ENCODE measurements around the gene DUSP5.
A peak's percentile ranks its signal among the peaks of the same experiment; 100 is the strongest.

DUSP5 gene

DNA sequence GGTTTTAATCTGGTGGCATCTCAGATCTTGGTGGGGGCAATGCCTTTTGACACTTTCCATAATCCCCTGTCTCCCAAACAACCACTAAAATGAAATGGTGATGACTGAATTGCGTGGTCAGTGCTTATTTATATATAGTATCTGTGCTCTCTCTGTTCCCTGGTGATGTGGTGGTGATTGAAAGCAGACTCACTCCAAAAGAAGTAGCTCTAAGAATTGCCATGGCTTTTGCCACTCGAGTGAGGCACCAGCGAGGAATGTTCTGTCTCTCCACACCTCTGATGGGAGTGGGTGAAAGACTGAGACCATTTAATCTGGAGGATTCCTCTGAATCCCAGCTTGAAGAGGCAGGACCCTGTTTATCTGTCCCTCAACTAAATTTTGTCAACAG is 2.8 kb downstream of the DUSP5 start:
- H3K4me3 ChIP-seq (ENCODE audit: control insufficient read depth, low read depth, low read length), result peak overlapping the region; percentile 93
- peak; percentile 89 for DNase-seq (ENCODE audit: low read depth)
- TF ChIP-seq, protein P1, sequence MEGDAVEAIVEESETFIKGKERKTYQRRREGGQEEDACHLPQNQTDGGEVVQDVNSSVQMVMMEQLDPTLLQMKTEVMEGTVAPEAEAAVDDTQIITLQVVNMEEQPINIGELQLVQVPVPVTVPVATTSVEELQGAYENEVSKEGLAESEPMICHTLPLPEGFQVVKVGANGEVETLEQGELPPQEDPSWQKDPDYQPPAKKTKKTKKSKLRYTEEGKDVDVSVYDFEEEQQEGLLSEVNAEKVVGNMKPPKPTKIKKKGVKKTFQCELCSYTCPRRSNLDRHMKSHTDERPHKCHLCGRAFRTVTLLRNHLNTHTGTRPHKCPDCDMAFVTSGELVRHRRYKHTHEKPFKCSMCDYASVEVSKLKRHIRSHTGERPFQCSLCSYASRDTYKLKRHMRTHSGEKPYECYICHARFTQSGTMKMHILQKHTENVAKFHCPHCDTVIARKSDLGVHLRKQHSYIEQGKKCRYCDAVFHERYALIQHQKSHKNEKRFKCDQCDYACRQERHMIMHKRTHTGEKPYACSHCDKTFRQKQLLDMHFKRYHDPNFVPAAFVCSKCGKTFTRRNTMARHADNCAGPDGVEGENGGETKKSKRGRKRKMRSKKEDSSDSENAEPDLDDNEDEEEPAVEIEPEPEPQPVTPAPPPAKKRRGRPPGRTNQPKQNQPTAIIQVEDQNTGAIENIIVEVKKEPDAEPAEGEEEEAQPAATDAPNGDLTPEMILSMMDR (conservative IDR thresholded peaks at IDR 0.05; ENCODE audit: control insufficient read depth, insufficient read depth, low read depth, low read length), result no peak

DNA sequence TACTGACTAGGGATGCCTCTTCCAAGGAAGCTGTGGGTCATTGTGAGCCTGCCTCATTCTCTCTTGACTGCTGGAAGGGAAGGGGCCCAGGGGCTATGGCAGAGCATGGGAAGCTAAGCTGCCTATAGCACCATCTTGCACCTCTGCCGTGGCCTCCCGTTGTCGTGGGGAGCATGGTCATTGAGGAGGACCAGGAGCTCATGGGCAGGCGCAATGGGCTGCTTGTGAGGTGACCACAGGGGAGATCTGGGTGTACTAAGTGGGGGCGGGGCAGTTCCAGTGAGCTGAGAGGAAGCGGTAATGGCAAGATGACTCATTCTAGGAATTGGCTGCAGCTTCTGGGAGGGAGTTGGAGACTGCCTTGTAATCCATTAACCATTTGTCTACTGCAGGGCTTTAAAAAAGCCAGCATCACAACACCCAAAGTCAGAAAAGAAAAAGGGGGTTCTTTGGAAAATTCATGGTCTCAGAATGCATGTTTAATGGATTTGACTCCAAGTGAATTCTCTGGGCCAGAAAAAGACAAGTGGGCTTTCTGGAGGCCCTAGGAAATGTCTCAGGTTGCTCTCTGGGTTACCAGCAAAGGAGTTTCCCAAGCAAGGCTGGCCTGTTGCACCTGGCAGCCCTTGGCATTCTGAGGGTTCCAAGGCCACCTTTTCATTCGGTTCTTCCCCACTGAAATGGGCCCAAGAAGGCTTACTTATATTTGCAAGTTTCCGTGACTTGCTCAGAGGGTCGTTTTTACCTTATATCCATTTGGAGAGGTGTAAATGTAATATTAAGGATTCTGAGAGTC is 3.6 kb downstream of the DUSP5 start:
- peak; percentile 97 for DNase-seq (ENCODE audit: low read depth)
- TF ChIP-seq, protein P1 (conservative IDR thresholded peaks at IDR 0.05; ENCODE audit: control insufficient read depth, insufficient read depth, low read depth, low read length), result no peak

DNA sequence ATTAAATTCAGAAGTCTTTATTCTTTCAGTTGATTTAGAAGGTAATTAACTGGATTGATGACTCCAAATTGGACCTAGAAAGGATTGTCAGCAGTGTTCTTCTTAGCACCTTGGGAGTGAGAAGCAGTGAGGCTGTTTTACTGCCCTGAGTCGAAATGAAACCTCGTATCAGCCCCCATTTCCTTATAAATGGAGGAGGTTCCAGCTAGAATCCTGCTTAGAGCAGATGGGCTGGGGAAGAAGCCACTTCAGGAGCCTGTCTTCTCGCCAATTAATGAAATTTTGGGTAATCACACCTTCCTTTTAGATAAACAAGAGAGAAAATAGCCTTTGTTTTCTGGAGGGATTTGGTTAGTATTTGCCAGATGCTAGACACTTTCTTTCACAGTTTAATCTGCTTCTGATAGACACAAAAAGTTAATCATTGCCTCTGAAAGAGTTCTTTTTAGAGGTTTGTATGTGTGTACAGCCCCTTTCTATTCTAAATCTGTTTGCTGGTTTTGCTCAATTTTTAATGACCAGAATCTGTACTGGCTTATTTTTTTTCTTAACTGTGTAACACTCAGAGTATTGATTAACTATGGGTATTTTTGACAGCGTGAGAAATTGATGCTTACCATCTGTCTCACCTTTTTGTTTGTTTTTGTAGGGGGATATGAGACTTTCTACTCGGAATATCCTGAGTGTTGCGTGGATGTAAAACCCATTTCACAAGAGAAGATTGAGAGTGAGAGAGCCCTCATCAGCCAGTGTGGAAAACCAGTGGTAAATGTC is 4.6 kb downstream of the DUSP5 start:
- TF ChIP-seq, protein P1 (conservative IDR thresholded peaks at IDR 0.05; ENCODE audit: control insufficient read depth, insufficient read depth, low read depth, low read length), result no peak
- DNase-seq (ENCODE audit: low read depth), result peak; percentile 34
- peak overlapping the region; percentile 93 for H3K4me3 ChIP-seq (ENCODE audit: control insufficient read depth, low read depth, low read length)

More for the DNA sequence above, 3.6 kb downstream of the DUSP5 start:
- H3K4me3 ChIP-seq (ENCODE audit: control insufficient read depth, low read depth, low read length), result peak overlapping the region; percentile 93

DNA sequence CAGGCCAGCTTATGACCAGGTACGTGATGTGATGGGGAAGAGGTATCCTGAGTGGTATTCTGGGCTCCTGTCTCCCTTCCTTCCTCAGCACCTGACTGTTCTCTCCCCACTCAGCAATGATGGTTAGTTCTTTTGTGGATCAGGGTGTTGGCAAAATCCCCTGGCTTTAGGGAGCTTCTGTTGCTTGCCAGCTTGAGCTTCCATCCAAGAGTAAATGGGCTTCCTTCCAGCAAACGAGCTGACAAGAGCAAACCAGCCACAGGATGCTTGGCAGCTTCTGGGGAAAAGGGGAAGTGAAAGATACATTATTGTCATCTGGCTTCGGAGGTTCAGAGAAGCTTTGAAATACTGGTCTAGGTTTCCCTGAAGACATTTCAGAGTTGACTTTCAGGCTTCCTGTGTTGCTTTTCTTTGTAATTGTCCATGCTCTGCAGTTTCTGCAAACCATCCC is 5.2 kb downstream of the DUSP5 start:
- H3K4me3 ChIP-seq (ENCODE audit: control insufficient read depth, low read depth, low read length), result no peak overlapping the region
- DNase-seq (ENCODE audit: low read depth), result peak; percentile 90

DNA sequence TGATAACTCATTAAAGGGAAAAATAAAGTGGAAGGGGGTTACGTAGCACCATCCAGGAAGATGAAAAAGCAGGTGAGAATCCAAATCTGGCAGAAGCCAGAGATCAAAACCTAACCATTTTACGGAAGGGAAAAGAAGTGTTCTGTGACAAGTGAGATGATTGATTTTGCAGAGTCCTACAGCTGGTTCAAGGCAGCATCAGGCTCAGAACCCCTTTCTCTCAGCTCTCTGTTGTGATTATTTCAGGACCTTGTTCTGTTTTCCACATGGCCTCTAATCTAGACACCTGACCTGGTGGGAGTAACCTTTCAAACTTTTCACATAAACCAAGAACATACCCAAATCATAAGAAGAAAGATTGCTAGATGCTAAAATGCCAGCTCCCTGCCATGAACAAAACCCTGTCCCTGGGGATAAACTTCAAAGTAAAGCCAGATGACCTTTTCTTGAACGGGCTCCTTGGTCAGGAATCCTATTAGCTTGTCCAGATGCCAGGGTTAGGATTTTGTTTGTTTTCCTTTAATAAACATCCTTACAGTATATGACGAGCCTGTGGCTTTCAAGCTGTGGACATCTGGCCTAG is 5.9 kb downstream of the DUSP5 start:
- no peak overlapping the region for H3K4me3 ChIP-seq (ENCODE audit: control insufficient read depth, low read depth, low read length)
- DNase-seq (ENCODE audit: low read depth), result no peak
- TF ChIP-seq, protein P1 (conservative IDR thresholded peaks at IDR 0.05; ENCODE audit: control insufficient read depth, insufficient read depth, low read depth, low read length), result no peak

More for the DNA sequence above, 5.2 kb downstream of the DUSP5 start:
- TF ChIP-seq, protein P1 (conservative IDR thresholded peaks at IDR 0.05; ENCODE audit: control insufficient read depth, insufficient read depth, low read depth, low read length), result no peak

DNA sequence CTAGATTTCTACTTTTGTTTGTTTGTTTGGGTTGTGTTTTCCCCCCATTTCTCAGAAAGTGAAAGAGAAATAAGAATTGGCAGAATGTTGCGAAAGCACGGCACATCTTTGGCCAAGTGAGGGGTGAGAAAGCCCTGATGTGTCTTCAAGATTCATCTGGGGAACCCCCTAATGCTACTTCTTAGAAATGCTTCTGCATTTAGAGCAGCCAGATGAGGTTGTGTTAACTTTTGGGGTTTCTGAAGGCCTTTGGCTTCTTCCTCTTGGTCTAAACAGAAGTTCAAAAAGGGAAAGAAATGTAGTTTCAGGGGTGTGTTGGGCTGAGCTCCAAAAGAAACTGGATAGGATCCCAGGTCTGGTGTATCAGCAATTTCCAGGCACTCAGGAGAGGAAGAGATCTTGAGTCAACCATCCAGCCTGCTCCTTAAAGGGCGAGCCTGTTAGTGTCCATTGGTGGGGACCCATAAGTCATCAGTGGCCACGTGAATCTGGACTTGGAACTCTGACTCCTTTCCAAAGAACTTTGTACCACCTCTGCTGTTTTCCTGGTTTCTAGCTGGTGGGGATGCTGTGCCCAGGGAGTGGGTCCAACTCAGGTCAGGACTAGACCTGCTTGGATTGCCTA is 6.5 kb downstream of the DUSP5 start:
- peak; percentile 93 for DNase-seq (ENCODE audit: low read depth)
- no peak overlapping the region for H3K4me3 ChIP-seq (ENCODE audit: control insufficient read depth, low read depth, low read length)
- TF ChIP-seq, protein P1 (conservative IDR thresholded peaks at IDR 0.05; ENCODE audit: control insufficient read depth, insufficient read depth, low read depth, low read length), result no peak

Measured in fibroblast of mammary gland (primary cell).